Amygdala (tissue), 56 donors: ENCODE measurements around the gene HES1.
A peak's percentile ranks its signal among the peaks of the same experiment; 100 is the strongest.
"Not testable (repeated sequence)": the region's sequence is repeated elsewhere in the genome, so short reads cannot be mapped to it uniquely, and the experiment has no call there.

Source experiments
- DNase-seq, 56 donors: peaks; one replicate each; lab custom pipeline; 2025; lab: John Stamatoyannopoulos, UW

Gene HES1

DNA sequence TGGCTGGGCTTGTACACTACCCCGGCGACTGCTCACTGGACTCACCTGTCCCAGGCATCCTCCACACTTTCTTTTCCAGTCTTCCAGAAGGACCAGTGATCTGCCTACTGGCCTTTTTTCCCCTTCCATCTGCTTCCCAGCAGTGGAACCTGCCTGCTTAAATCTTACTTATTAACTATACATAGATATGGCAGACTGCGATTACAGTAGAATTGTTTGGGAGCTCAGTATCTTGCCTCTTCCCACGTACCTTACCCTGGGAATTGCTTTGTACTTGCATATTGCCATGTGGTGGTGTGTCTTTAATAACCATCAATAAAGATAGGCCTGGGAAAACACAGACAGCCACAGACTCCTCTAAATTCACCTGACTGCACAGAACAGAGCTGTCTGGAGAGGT lies 11.8 kb upstream of the HES1 start:
- DNase-seq = no peak

GRCh38 chr3:194125442-194125841 lies 10.5 kb upstream of the HES1 start:
- DNase-seq = no peak

DNA sequence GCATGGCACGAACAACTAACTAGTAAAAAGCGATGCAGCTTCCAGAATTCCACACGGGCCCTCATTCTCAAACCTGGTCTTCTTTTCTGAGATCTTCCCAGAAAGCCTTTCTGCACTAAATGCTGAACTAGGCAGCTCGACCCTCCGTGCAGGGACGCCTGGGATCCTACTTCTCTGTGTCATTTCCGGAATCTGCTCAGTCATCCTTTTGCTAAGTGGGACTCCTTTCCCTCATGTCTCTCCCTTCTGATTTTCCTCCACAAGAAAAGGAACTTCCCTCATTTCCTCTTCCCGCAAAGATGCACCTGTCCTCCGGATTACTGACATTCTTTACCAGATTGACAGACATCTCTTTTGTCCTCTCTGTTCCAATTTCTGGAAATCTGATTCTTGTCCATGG lies 9.2 kb upstream of the HES1 start:
- no peak for DNase-seq

DNA sequence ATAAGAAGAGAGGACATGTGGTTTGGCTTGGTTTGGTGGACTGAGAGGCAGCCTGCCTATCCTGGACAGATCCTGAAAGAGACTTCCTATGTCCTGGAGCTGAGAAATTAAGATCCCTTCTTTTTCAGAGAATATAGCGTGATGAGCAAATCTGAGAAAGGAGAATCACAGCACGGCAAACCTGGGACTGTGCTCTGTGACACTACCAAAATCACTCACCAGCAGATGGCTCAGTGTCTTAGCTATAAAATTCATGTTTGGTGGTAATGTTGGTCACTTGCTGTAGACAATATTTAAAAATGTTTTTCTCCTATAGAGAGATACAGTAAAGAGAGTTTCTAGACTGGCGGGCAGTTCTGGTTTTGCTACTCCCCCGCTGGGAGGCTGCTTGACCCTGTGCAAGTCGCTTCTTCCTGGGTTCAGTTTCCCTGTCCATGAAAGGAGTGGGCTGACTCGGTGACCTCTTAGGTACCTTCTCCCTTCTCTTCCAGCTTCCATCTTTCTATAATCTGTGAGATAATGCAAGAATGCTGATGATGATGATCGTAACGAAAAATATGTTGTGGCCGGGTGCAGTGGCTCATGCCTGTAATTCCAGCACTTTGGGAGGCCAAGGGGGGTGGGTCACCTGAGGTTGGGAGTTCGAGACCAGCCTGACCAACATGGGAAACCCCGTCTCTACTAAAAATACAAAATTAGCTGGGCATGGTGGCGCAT lies 7.6 kb upstream of the HES1 start:
- no peak for DNase-seq

DNA sequence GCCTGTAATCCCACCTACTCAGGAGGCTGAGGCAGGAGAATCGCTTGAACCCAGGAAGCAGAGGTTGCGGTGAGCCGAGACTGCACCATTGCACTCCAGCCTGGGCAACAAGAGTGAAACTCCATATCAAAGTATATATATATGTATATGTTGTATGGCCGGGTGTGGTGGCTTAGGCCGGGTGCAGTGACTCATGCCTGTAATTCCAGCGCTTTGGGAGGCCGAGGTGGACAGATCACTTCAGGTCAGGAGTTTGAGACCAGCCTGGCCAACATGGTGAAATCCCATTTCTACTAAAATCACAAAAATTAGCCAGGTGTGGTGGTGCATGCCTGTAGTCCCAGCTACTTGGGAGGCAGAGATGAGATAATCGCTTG lies 7.0 kb upstream of the HES1 start:
- not testable (repeated sequence) for DNase-seq

GRCh38 chr3:194129581-194130133 lies 6.3 kb upstream of the HES1 start:
- peak in 19 of 56 donors; percentile 15 to 53 (median 31) for DNase-seq

DNA sequence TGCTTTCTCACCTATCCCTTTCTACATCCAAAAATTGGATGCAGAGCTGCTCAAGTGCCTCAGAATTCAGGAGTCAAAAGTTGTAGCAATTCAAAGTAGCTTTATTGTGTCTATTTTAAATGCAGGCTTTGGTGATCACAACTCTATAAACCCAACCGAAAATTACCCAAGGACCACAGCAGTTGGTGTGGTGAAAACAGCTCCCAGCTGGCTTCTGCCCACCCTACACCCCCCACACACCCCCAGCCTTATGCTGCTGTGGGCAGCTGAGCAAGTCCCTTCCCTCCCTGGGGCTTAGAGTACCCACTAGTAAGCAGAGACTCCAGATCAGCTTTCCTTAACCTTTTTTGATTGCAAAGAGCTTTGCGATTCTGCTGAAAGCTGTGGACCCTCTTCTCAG lies 5.8 kb upstream of the HES1 start:
- DNase-seq = no peak

- peak in 15 of 56 donors; percentile 11 to 76 (median 26) for DNase-seq
These were observed 5.0 kb upstream of the HES1 start for GRCh38 chr3:194130807-194131589.

DNA sequence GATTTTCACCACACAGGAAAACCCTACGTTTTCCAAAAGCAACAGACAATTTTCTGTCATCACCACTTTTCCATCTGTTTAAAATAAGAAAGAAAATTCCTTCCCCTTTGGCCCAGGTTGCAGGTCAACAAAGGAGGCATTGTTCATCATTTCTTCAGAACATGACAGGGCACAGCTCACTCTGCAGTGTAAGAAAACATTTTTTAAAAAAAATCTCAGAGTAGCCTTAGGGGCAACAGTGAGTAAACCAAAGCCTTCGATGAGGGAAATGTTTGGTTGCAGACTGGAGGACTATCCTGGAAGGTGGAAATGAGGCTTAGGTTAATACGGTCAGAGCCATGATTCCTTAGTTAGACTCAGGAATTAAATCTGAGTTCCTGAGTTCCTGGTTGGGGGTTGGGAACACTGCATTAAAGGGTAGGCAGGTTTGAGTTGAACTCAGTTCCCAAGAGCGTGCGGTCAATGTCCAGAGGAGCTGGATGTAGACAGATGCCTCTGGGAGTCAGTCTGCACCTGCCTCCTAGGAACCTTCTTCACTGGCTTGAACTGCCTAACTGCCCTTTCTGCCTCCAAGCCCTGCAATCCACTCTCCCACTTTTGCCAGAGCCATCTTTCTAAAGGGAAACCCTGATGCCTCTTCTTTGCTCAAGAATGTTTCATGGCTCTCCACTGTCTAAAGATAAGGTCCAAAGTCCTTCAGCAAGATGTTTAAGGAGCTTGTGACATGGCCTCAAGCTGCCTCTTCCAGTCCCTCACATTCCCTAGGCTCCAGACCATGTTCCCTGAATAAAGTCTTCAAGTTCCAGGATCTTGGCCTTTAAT lies 3.3 kb upstream of the HES1 start:
- no peak for DNase-seq

GRCh38 chr3:194133661-194134230 lies 2.2 kb upstream of the HES1 start:
- DNase-seq = peak in 13 of 56 donors; percentile 29 to 70 (median 48)

DNA sequence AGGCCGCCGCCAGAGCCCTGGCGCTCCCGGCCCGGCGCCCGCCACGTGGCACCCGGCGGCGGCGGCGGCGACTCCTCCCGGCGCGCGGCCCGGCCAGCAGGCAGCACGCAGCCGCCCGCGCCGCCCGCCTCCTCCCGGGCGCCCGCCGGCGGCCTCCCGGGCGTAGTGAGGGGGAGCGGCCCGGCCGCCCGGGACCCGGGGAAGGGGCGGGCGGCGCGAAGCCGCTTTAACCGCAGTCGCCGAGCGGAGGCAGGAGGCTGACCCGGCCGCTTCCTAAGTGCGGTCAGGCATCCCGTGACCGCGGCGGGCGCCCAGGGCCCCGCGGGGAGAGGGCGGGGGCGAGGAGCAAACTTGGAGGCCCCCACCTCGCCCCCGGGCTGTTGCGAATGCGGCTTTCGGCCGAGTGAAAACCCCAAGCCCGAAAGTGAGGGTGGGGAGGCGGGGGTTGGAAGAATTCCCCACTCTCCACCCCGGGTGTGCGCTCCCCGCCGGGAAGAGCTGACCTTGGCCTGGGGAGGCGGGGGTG lies 1.7 kb upstream of the HES1 start:
- peak in 19 of 56 donors; percentile 58 to 82 (median 68) for DNase-seq

GRCh38 chr3:194134757-194135515 lies 1.0 kb upstream of the HES1 start:
- peak in 51 of 56 donors; percentile 25 to 93 (median 77) for DNase-seq

- DNase-seq = no peak
These were observed 487 bp upstream of the HES1 start for GRCh38 chr3:194135516-194135805.

DNA sequence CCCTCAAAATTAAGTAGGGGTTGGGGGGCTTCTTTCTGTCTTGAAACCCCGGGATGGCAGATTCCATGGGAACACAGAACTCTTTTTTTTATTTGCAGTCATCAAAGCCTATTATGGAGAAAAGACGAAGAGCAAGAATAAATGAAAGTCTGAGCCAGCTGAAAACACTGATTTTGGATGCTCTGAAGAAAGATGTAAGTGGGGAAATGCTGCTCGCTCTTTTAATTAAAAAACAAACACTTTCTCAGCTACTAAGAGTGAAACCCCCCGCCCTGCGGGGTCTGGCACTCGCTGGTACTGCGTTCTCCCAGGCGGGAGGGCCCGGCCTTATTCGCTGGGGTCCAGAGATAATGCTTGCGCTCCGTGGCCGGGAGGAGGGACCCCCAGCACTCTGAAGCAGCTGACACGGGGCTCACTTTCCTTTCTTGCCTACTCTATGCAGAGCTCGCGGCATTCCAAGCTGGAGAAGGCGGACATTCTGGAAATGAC lies 615 bp downstream of the HES1 start:
- DNase-seq = peak in 4 of 56 donors; percentile 24 to 64 (median 41)

- peak in 7 of 56 donors; percentile 19 to 57 (median 41) for DNase-seq
These were observed 1.1 kb downstream of the HES1 start for GRCh38 chr3:194137008-194137505.

DNA sequence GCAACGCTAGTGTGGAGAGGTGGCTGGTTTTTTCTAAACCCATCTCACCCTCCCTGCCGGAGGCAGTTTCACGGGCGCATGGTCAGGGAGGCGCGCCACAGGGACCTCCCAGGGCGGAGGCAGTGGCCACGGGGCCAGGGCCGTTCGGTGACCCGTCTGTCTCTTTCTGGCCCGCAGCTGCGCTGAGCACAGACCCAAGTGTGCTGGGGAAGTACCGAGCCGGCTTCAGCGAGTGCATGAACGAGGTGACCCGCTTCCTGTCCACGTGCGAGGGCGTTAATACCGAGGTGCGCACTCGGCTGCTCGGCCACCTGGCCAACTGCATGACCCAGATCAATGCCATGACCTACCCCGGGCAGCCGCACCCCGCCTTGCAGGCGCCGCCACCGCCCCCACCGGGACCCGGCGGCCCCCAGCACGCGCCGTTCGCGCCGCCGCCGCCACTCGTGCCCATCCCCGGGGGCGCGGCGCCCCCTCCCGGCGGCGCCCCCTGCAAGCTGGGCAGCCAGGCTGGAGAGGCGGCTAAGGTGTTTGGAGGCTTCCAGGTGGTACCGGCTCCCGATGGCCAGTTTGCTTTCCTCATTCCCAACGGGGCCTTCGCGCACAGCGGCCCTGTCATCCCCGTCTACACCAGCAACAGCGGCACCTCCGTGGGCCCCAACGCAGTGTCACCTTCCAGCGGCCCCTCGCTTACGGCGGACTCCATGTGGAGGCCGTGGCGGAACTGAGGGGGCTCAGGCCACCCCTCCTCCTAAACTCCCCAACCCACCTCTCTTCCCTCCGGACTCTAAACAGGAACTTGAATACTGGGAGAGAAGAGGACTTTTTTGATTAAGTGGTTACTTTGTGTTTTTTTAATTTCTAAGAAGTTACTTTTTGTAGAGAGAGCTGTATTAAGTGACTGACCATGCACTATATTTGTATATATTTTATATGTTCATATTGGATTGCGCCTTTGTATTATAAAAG lies 1.8 kb downstream of the HES1 start:
- peak in 17 of 56 donors; percentile 13 to 63 (median 41) for DNase-seq

DNA sequence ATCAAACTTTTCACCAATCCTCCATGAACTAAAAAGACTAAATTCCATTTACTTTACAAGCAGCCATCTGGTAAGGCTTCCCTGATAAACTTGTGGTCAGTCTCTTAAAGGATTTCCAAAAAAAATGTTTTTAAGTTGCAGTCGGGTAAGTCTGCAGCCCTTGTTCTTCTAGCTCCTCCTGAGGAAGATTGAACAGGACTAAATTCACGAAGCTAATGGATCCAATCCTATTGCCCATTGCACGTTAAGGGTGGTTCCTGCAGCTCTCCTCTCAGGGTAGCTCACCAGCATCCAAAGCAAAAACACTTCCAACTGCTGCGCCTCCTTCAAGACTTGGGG lies 2.8 kb downstream of the HES1 start:
- DNase-seq = no peak
